IPS-15b (cell line): Measurements from ENCODE around the gene GLRB.

ENCODE experiments used
- H3K27me3 ChIP-seq: one replicate; pipeline ENCODE4 v1.6.1; 2013; ENCODE audit warnings: low read length; ENCODE audit not compliant: control insufficient read depth, insufficient read depth
- H3K36me3 ChIP-seq: one replicate; pipeline ENCODE4 v1.6.1; 2013; ENCODE audit warnings: low read length; ENCODE audit not compliant: control insufficient read depth, insufficient read depth
- H3K4me1 ChIP-seq: one replicate; pipeline ENCODE4 v1.6.1; 2013; ENCODE audit warnings: mild to moderate bottlenecking, low read length; ENCODE audit not compliant: control insufficient read depth, insufficient read depth
- H3K4me3 ChIP-seq: one replicate; pipeline ENCODE4 v1.5.1; 2013; ENCODE audit warnings: low read depth, low read length
- H3K9ac ChIP-seq: one replicate; pipeline ENCODE4 v1.6.1; 2013; ENCODE audit warnings: low read depth, mild to moderate bottlenecking, low read length
- H3K9me3 ChIP-seq: one replicate; pipeline ENCODE4 v1.6.1; 2013; ENCODE audit warnings: mild to moderate bottlenecking, low read length; ENCODE audit not compliant: control insufficient read depth, insufficient read depth

GLRB gene

DNA sequence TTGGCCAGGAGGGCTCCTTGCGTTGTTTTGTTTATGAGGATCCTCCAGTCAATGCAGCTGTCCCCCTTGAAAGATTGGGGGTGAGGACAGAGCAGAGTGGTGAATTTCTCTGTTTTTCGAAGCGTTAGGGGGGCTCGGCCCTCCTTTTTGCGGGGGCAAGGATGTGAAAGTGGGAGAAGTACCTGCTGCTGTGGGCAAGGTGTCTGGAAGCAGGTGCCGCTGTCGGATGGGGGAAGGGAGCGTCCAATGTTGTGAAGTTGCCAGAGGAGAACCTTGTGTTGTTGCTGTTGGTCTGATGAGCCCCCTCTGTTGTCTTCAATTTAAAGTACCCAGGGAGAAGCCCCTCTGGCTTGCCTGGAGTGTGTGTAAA, 613 bp downstream of the GLRB start:
- Histone ChIP-seq H3K36me3 (no peaks in the 10 kb centered on the region), H3K4me1 (peaks cover 5% of the 10 kb centered on the region), H3K27me3 (peaks cover 30% of the 10 kb centered on the region), H3K9me3 (no peaks in the 10 kb centered on the region), H3K9ac (no peak overlapping the region), H3K4me3 (peak overlapping the region; percentile 76)

DNA sequence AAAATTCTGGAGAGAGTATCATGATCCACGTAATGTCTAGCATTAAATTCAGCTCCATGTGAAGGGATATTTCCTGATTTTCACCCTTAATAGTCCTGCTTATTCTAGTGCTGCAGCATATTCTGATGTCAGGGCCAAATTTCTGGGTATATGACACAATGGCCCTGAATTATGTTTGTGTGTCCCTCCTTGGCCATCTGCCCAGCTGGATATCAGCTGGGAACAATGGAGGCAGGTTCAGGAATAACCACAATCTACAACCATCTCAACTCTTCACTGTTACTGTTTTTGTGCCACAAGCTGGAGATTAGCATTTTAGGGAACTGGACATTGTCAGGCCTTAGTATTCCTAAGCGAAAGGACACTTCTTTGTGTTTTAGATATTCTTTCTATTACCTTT, 3.5 kb downstream of the GLRB start:
- Histone ChIP-seq H3K27me3 (peaks cover 30% of the 10 kb centered on the region), H3K36me3 (no peaks in the 10 kb centered on the region), H3K4me3 (no peak overlapping the region), H3K9ac (no peak overlapping the region), H3K9me3 (no peaks in the 10 kb centered on the region), H3K4me1 (no peaks in the 10 kb centered on the region)

DNA sequence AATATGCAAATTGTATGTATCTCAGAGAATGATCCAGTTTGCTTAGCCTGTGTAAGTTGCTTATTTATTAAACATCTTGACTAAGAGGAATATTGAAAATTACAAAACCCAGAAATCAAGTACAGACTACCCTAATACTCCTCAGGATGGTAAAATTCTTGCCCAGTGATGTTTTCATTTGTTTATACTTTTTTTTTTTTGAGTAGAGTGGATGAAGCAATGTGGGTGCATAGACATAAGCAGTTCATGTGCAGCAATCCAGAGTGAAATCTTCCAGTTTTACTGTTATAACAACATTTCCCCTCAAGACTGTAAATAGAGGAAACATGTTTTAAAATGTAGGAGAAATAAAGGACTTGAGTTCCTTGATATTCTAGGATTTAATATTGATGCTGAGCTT, 4.7 kb downstream of the GLRB start:
- Histone ChIP-seq H3K9me3 (no peaks in the 10 kb centered on the region), H3K4me1 (no peaks in the 10 kb centered on the region), H3K9ac (no peak overlapping the region), H3K27me3 (peaks cover 20% of the 10 kb centered on the region), H3K4me3 (no peak overlapping the region), H3K36me3 (no peaks in the 10 kb centered on the region)

DNA sequence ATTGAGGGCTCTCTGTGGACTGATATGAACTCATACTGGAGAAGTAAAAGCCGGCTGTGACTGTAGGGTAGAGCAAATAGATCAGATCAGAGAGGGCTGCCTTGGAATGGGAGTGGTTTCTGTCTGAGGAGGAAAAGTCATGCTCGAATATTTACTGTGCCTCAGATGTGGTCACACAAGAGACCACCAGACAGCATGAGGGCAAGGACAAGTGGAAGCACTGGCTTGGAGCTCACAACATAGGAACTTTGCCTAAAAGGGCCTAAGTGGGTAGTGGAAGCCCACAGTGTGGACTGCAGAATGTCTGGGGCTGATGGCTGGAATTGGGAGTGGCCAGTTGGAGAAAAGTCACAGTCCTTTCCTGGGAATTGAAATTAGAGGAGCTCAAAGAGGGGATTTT, 19.8 kb downstream of the GLRB start:
- no peaks in the 10 kb centered on the region for H3K36me3 ChIP-seq
- no peaks in the 10 kb centered on the region for H3K4me1 ChIP-seq
- H3K9ac ChIP-seq: no peak overlapping the region
- no peak overlapping the region for H3K4me3 ChIP-seq
- no peaks in the 10 kb centered on the region for H3K27me3 ChIP-seq
- H3K9me3 ChIP-seq: no peaks in the 10 kb centered on the region

DNA sequence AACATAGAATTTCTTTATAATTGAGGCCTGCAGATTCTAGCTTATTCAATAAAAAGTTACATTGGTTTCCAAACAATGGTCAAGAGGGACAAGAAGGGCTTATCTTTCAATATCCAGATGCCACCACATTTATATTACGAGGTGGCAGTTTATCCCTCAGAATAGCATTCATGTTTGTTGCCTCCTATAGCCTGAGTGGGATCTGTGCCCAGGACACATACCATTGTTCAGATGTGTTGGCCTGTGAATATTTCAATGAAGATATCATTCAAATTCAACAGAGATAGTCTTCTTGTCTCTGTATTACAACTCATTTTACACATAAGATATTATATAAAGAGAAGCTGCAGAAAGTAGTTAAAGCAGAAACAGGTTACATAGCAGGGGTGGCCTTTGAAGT, 20.5 kb downstream of the GLRB start:
- H3K36me3 ChIP-seq: no peaks in the 10 kb centered on the region
- no peak overlapping the region for H3K4me3 ChIP-seq
- H3K9ac ChIP-seq: no peak overlapping the region
- no peaks in the 10 kb centered on the region for H3K27me3 ChIP-seq
- no peaks in the 10 kb centered on the region for H3K4me1 ChIP-seq
- no peaks in the 10 kb centered on the region for H3K9me3 ChIP-seq

DNA sequence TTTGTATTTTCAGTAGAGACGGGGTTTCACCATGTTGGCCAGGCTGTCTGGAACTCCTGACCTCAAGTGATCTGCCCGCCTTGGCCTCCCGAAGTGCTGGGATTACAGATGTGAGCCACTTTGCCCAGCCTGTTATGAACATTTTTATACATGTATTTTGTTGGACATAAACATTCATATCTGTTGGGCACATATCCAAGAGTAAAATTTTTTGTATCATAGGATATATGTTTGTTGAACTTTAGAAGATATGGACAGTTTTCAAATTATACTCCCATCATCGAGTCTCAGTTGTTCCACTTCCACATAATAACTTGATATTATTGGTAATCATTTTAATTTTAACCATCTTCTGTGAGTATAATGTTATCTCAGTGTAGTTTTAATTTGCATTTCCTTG, 23.6 kb downstream of the GLRB start:
- H3K27me3 ChIP-seq: no peaks in the 10 kb centered on the region
- H3K4me3 ChIP-seq: no peak overlapping the region
- no peaks in the 10 kb centered on the region for H3K36me3 ChIP-seq
- no peak overlapping the region for H3K9ac ChIP-seq
- H3K9me3 ChIP-seq: no peaks in the 10 kb centered on the region
- no peaks in the 10 kb centered on the region for H3K4me1 ChIP-seq

DNA sequence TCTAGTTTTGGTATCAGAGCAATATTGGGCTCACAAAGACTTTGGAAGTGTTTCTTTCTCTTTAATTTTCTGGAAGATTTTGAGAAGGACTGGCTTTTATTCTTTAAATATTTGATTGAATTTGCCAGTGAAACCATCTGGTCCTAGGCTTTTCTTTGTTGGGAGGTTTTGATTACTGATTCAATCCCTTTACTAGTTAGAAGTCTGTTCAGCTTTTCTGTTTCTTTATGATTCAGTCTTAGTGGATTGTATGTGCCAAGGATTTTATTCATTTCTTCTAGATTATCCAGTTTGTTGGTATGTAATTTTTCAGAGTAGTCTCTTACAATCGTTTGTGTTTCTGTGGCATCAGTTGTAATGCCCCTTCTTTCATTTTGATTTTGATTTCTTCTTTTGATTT, 28.6 kb downstream of the GLRB start:
- Histone ChIP-seq H3K27me3 (no peaks in the 10 kb centered on the region), H3K9ac (no peak overlapping the region), H3K9me3 (no peaks in the 10 kb centered on the region), H3K36me3 (no peaks in the 10 kb centered on the region), H3K4me3 (no peak overlapping the region), H3K4me1 (no peaks in the 10 kb centered on the region)

DNA sequence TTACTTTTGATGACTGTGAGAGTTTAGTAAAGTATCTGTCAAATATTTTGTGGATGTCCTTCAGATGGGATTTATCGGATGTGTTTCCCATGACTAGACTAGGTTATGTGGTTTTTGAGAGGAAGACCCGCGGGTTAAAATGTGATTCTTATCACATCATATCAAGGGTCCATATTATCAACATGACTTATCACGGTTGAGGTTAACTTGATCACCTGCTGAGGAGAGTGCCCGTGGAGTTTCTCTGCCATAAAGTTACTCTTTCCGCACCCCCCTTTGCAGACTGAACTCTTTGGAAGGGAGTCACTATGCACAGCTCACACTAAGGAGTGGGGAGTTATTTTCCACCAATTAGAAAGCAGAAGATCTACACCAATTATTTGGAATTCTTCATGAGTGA, 38.7 kb downstream of the GLRB start:
- Histone ChIP-seq H3K4me3 (no peak overlapping the region), H3K27me3 (no peaks in the 10 kb centered on the region), H3K4me1 (no peaks in the 10 kb centered on the region), H3K9ac (no peak overlapping the region), H3K36me3 (no peaks in the 10 kb centered on the region), H3K9me3 (no peaks in the 10 kb centered on the region)

DNA sequence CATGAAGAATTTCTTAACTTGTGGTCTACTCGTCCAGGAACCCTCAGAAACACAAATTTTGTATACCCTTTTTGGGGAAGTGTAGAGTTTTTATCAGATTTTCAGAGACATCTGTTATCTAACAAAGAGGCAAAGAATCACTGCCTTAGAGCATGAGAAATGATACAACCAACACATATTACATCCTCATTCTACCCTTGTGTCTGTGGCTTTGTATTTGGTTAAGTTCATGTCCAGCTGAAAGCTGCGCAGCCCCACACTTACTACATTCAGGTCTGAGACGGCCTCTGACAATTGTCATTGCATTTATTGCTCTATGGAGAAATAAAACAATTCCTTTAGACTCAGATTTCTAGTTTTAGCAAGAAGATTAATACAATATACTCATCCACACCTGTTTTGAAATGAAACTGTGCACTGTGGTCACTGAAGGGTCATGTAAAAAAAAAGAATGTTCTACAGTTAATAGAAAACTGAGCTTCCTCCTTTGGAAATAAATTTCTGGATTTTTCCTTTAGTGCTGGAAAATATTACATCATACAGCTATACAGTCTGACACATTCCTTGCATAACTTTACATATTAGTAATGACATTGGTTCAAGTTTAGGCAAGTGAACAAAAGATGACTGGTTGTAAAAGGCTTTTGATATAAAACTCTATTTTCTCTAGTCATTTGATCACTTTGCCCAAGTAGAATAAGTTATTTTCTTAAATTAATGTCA, 39.8 kb downstream of the GLRB start:
- no peak overlapping the region for H3K4me3 ChIP-seq
- no peaks in the 10 kb centered on the region for H3K36me3 ChIP-seq
- no peaks in the 10 kb centered on the region for H3K9me3 ChIP-seq
- no peaks in the 10 kb centered on the region for H3K27me3 ChIP-seq
- no peak overlapping the region for H3K9ac ChIP-seq
- H3K4me1 ChIP-seq: no peaks in the 10 kb centered on the region

DNA sequence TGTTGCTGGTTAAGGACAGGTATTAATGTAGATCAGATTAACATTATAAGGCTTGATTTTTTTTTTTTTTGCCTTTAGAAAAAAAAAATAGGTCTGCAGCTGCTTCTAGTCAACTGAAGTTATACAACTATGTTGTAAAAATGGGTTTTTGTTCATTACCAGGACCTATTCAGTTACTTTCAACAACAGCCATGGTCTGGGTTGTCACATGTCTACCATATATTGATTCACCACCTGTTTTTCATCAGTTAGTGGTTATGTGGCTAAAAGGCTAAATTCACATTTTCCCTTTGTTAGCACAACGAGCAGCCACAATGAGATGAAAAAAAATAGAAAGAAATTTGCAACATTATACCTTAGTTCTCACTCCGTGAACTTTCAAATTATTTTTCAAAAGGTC, 45.5 kb downstream of the GLRB start:
- Histone ChIP-seq H3K9me3 (no peaks in the 10 kb centered on the region), H3K4me1 (no peaks in the 10 kb centered on the region), H3K9ac (no peak overlapping the region), H3K27me3 (no peaks in the 10 kb centered on the region), H3K4me3 (no peak overlapping the region), H3K36me3 (no peaks in the 10 kb centered on the region)

DNA sequence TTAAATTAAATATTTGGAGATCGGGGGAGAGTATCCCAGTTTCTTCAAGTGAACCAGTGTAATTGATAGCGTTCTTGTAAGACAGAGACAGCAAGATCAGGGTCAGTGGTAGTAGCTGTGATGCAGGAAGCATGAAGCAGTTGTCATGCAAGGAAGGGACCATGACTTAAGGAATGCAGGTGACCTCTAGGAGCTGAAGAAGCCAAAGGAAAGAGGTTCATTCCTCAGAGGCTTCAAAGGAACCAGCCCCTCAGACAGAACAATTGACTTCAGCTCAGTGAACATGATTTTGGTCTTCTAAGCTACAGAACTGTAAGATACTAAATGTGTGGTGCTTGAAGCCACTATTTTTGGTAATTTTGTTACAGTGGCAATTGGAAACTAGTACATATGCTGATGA, 51.6 kb downstream of the GLRB start:
- Histone ChIP-seq H3K9ac (no peak overlapping the region), H3K9me3 (no peaks in the 10 kb centered on the region), H3K36me3 (no peaks in the 10 kb centered on the region), H3K4me1 (no peaks in the 10 kb centered on the region), H3K4me3 (no peak overlapping the region), H3K27me3 (no peaks in the 10 kb centered on the region)

DNA sequence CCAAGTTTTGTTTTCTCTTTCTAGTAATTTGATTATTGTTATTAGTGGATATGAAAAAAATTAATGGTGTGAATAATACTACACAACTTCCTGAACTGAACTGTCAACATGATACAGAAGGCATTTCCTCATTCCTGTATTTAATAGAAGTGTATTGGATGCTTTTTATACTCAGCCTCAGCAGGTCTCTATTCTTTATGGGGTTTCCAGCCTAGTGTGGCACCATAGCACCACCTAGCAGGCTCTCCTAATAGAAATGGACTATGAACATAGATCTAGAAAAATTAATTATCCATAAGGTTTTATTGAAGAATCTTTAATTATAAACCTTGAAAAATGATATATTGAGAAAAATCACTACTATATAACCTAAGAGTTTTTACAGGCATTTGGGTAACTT, 52.4 kb downstream of the GLRB start:
- Histone ChIP-seq H3K9me3 (no peaks in the 10 kb centered on the region), H3K36me3 (no peaks in the 10 kb centered on the region), H3K4me3 (no peak overlapping the region), H3K4me1 (no peaks in the 10 kb centered on the region), H3K27me3 (no peaks in the 10 kb centered on the region), H3K9ac (no peak overlapping the region)
